22Rv1 (cell line): ENCODE data around the gene PARK7.

Source experiments
- H3K27ac ChIP-seq: fragments of 450-650 bp; 2 replicates; pipeline ENCODE4 v1.5.1; 2017
- CTCF ChIP-seq: fragments of 450-650 bp; IDR thresholded peaks from 2 replicates; pipeline ENCODE4 v1.5.1; 2017; ENCODE audit warnings: mild to moderate bottlenecking
- ZFX ChIP-seq: fragments of 450-650 bp; IDR thresholded peaks from 2 replicates; pipeline ENCODE4 v1.6.1; 2017; ENCODE audit warnings: antibody characterized with exemption, borderline replicate concordance

The PARK7 gene

GRCh38 chr1:8026153-8026975, 64.9 kb downstream of the PARK7 start, which contains the start of gene ERRFI1:
TSS of gene ERRFI1 (minus strand) at chr1:8026309. CDS start at chr1:8015619, 10,690 bp downstream.
- TF ChIP-seq ZFX = no peak
- H3K27ac ChIP-seq = peak within 1 kb of the TSS; percentile 71

GRCh38 chr1:8026976-8027747, 65.7 kb downstream of the PARK7 start:
- H3K27ac ChIP-seq = peak overlapping the region; percentile 71

DNA sequence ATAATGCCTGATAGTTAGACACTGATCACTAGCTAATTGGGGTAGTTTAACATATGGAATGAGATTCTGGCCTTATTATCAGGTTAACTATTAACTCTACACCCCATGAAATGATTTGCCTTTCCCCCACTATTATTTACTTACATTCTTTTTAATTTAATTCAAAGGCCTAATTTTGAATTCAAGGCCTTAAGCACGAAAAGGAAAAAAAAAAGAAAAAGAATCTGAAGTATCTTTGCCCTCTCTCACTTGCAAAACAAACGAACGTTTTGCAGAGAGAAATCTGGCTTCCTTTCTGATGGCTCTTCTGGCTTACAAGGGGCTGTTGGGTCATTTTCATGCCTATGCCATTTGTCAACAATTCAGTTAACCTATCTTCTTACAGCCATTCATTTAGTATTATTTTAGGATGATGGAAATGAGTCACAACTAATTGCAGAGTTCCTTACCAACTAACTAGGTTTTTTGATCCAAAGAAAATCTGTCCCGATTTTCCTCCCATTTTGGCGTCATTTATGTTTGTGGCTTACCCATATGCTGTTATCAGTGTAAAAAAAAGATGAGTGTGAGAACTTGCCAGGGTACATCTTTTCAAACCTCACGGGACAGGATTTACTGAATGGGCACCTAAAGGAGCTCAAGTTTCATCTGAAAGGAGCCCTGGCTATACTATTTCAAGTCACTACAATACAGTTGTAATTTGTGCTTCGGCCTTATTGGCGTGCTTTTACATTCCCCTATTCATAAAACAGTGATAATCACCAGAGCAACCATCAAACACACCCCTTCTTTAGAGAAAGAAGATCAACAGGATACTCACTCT, 66.4 kb downstream of the PARK7 start:
- H3K27ac ChIP-seq = peak overlapping the region; percentile 9; the same call in 1 of the 2 replicates
- TF ChIP-seq ZFX (no peak), CTCF (no peak)

More at GRCh38 chr1:8026976-8027747, 65.7 kb downstream of the PARK7 start:
- TF ChIP-seq ZFX (no peak), CTCF (no peak)

GRCh38 chr1:8028571-8028910, 67.0 kb downstream of the PARK7 start:
- TF ChIP-seq CTCF (no peak), ZFX (no peak)
- H3K27ac ChIP-seq = peak overlapping the region; percentile 9; the same call in 1 of the 2 replicates

GRCh38 chr1:8031176-8031785, 69.8 kb downstream of the PARK7 start:
- TF ChIP-seq CTCF (peak; percentile 89), ZFX (no peak)
- H3K27ac ChIP-seq = no peak overlapping the region

DNA sequence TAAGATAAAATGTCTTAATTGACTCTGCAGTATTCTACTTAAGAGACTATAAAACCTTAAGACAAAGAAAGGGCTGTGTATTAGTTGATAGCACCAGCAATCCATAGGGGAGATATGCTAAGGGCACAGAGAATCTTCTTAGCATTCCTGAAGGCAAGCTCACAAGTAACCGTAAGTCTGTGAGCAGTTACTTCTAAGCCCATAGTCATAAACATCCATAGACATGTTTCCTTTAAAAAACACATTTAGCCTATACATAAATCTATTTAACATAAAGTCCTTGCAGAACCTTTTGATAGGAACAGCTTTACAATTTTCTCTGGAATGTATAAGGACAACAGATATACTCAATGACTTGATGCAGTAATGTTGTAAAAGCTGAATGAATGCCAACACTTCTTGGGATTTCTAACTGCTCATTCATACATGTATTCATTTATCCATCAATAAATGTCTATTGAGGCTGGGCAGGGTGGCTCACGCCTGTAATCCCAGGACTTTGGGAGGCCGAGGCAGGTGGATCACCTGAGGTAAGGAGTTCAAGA, 70.9 kb downstream of the PARK7 start:
- no peak overlapping the region for H3K27ac ChIP-seq
- TF ChIP-seq ZFX (no peak), CTCF (no peak)

GRCh38 chr1:8033322-8033721, 71.8 kb downstream of the PARK7 start:
- TF ChIP-seq ZFX (no peak), CTCF (no peak)
- H3K27ac ChIP-seq = no peak overlapping the region
